Fibroblast of pulmonary artery (primary cell): ENCODE measurements around the gene JAML.

Source experiments
- DNase-seq: peaks from one replicate; pipeline ENCODE4 v3.0.0-alpha.2; 2010; ENCODE audit warnings: low read depth
- H3K4me3 ChIP-seq: replicated peaks from 2 replicates; pipeline ENCODE4 v1.5.1; 2011; ENCODE audit warnings: low read depth, mild to moderate bottlenecking, control low read depth, low read length, moderate library complexity
- CTCF ChIP-seq: IDR thresholded peaks from 2 replicates; pipeline ENCODE4 v1.5.1; 2011; ENCODE audit warnings: mild to moderate bottlenecking, control low read depth, low read length, inconsistent platforms; ENCODE audit errors: missing control alignments

JAML gene

GRCh38 chr11:118213781-118214180 is 11.0 kb downstream of the JAML start:
- TF ChIP-seq CTCF, result no peak

GRCh38 chr11:118213201-118213600 is 11.6 kb downstream of the JAML start:
- DNase-seq, result no peak
- no peak overlapping the region for H3K4me3 ChIP-seq
- TF ChIP-seq CTCF, result no peak

More at GRCh38 chr11:118213781-118214180, 11.0 kb downstream of the JAML start:
- DNase-seq, result no peak
- H3K4me3 ChIP-seq, result no peak overlapping the region

- no peak overlapping the region for H3K4me3 ChIP-seq
- no peak for TF ChIP-seq CTCF
- DNase-seq, result no peak
Measured at GRCh38 chr11:118212781-118213191, 12.0 kb downstream of the JAML start.

GRCh38 chr11:118212131-118212725 is 12.6 kb downstream of the JAML start:
- no peak for DNase-seq
- H3K4me3 ChIP-seq, result no peak overlapping the region

GRCh38 chr11:118211006-118211405 is 13.8 kb downstream of the JAML start:
- DNase-seq, result peak; percentile 47
- no peak for TF ChIP-seq CTCF

More at GRCh38 chr11:118212131-118212725, 12.6 kb downstream of the JAML start:
- TF ChIP-seq CTCF, result no peak

GRCh38 chr11:118210323-118210722 is 14.5 kb downstream of the JAML start:
- H3K4me3 ChIP-seq, result no peak overlapping the region
- TF ChIP-seq CTCF, result no peak
- DNase-seq, result no peak

More at GRCh38 chr11:118211006-118211405, 13.8 kb downstream of the JAML start:
- no peak overlapping the region for H3K4me3 ChIP-seq

GRCh38 chr11:118209033-118209432 is 15.8 kb downstream of the JAML start:
- TF ChIP-seq CTCF, result no peak
- no peak overlapping the region for H3K4me3 ChIP-seq
- DNase-seq, result no peak
